Transverse colon (tissue), 3 donors: ENCODE results near the gene SNX25.

Experiments used
- CTCF ChIP-seq, 5 experiments: fragments of 200-600 bp in 3 of 5; fragments of 450-650 bp in 2 of 5; sonication (generic) in 3 of 5; IDR thresholded peaks; 1 replicate in 2 of 5; 2 replicates in 3 of 5; pipeline ENCODE4 v1.5.1; 2016 to 2017; ENCODE audit warnings: antibody characterized with exemption in 5 of 5, inconsistent platforms in 3 of 5, mild to moderate bottlenecking in 2 of 5, moderate library complexity in 1 of 5
- EP300 ChIP-seq: sonication (generic); formaldehyde crosslinking; IDR thresholded peaks from one replicate; pipeline ENCODE4 v1.6.1; 2017; ENCODE audit warnings: antibody characterized with exemption, low read depth

DNA sequence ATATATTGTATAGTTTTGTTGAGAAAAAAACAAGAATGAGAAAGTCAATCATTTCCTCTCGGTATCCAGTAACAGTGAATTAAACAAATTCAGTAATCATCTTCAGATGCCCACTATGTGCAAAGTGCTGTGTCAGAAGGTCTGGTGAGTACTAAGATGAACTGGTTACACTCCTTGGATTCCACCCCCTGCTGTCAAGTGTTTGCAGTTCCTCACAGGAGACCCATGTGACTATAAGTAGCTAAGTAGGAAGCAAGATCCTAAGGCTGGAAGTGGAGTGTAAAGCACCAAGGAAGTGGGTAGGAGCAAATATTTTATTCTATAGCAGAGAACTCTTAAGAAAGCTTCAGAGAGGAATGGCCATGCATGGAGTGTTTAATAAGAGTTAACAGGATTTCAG lies 73.6 kb downstream of the SNX25 start:
- TF ChIP-seq CTCF (IDR thresholded peaks at IDR 0.05) (no peak), EP300 (no peak)
